HepG2 (cell line): ENCODE measurements around the gene LSM14B. TPM values are rescaled to one million over a fixed set of nuclear protein-coding genes. Genes with fewer than 3 reads are reported as not detected.

Source experiments
- ARNT ChIP-seq: fragments of 450-650 bp; IDR thresholded peaks from 2 replicates; pipeline ENCODE4 v1.6.1; 2017
- BHLHE40 ChIP-seq: IDR thresholded peaks from 2 replicates; pipeline ENCODE4 v1.6.1; 2011; ENCODE audit warnings: low read length, improper control_type of control experiment
- EED ChIP-seq: sonication (generic); formaldehyde crosslinking; IDR thresholded peaks from 2 replicates; pipeline ENCODE4 v1.5.0; 2020; ENCODE audit warnings: mild to moderate bottlenecking, missing genetic modification reagents
- FLYWCH1 ChIP-seq: sonication (generic); formaldehyde crosslinking; IDR thresholded peaks from 2 replicates; pipeline ENCODE4 v1.8.1; 2023; ENCODE audit warnings: mild to moderate bottlenecking, missing genetic modification reagents
- GABPB1 ChIP-seq: IDR thresholded peaks from 2 replicates; pipeline ENCODE4 v1.6.1; 2016; ENCODE audit warnings: mild to moderate bottlenecking, missing genetic modification reagents, moderate library complexity, missing compliant biosample characterization
- GTF2F1 ChIP-seq: fragments of 150-350 bp; IDR thresholded peaks from 2 replicates; pipeline ENCODE4 v1.6.1; 2014; ENCODE audit warnings: low read length
- HDAC1 ChIP-seq: sonication (generic); formaldehyde crosslinking; IDR thresholded peaks from 2 replicates; pipeline ENCODE4 v1.5.1; 2020; ENCODE audit warnings: mild to moderate bottlenecking, missing genetic modification reagents
- JARID2 ChIP-seq: sonication (generic); formaldehyde crosslinking; IDR thresholded peaks from 2 replicates; pipeline ENCODE4 v1.8.1; 2023; ENCODE audit warnings: missing genetic modification reagents, inconsistent platforms; ENCODE audit not compliant: insufficient replicate concordance
- KDM4B ChIP-seq: sonication (generic); formaldehyde crosslinking; IDR thresholded peaks from 2 replicates; pipeline ENCODE4 v1.4.0; 2020; ENCODE audit warnings: missing genetic modification reagents
- MAFF ChIP-seq: IDR thresholded peaks from 2 replicates; pipeline ENCODE4 v1.6.1; 2011; ENCODE audit warnings: low read depth, low read length, improper control_type of control experiment
- MAFG ChIP-seq: sonication (generic); formaldehyde crosslinking; IDR thresholded peaks from 2 replicates; pipeline ENCODE4 v1.5.1; 2020; ENCODE audit warnings: mild to moderate bottlenecking, missing genetic modification reagents
- MAZ ChIP-seq, 2 experiments: sonication (generic) in 1 of 2; formaldehyde crosslinking in 1 of 2; IDR thresholded peaks; 2 replicates each; pipeline versions ENCODE4 v1.5.0 to v1.6.1; 2012 to 2020; ENCODE audit warnings: low read depth in 2 of 2, mild to moderate bottlenecking in 2 of 2, borderline replicate concordance in 1 of 2, improper control_type of control experiment in 1 of 2, low read length in 1 of 2, missing genetic modification reagents in 1 of 2, moderate library complexity in 1 of 2
- MTF1 ChIP-seq: sonication (generic); formaldehyde crosslinking; IDR thresholded peaks from 2 replicates; pipeline ENCODE4 v1.5.0; 2020; ENCODE audit warnings: missing genetic modification reagents
- NCOA1 ChIP-seq: sonication (generic); formaldehyde crosslinking; IDR thresholded peaks from 2 replicates; pipeline ENCODE4 v1.9.0; 2021; ENCODE audit warnings: missing genetic modification reagents
- NRL ChIP-seq: sonication (generic); formaldehyde crosslinking; IDR thresholded peaks from 2 replicates; pipeline ENCODE4 v1.5.0; 2020; ENCODE audit warnings: missing genetic modification reagents, mild to moderate bottlenecking, moderate library complexity, borderline replicate concordance
- SATB2 ChIP-seq: sonication (generic); formaldehyde crosslinking; IDR thresholded peaks from 2 replicates; pipeline ENCODE4 v1.5.0; 2020; ENCODE audit warnings: missing genetic modification reagents
- SP2 ChIP-seq: sonication (generic); formaldehyde crosslinking; IDR thresholded peaks from 2 replicates; pipeline ENCODE4 v1.5.1; 2020; ENCODE audit warnings: mild to moderate bottlenecking, missing genetic modification reagents
- SP4 ChIP-seq: sonication (generic); formaldehyde crosslinking; IDR thresholded peaks from 2 replicates; pipeline ENCODE4 v1.8.1; 2023; ENCODE audit warnings: mild to moderate bottlenecking, missing genetic modification reagents
- SRY ChIP-seq: sonication (generic); formaldehyde crosslinking; IDR thresholded peaks from 2 replicates; pipeline ENCODE4 v1.8.0; 2022; ENCODE audit warnings: mild to moderate bottlenecking, missing genetic modification reagents
- U2AF2 ChIP-seq: fragments of 200-400 bp; formaldehyde crosslinking; IDR thresholded peaks from 2 replicates; pipeline ENCODE4 v1.6.1; 2017; ENCODE audit warnings: low read depth, mild to moderate bottlenecking, low read length
- ZFP90 ChIP-seq: sonication (generic); formaldehyde crosslinking; IDR thresholded peaks from 2 replicates; pipeline ENCODE4 v1.8.0; 2022; ENCODE audit warnings: missing genetic modification reagents, mild to moderate bottlenecking, inconsistent platforms, borderline replicate concordance
- ZNF224 ChIP-seq: sonication (generic); formaldehyde crosslinking; IDR thresholded peaks from 2 replicates; pipeline ENCODE4 v1.5.0; 2020; ENCODE audit warnings: mild to moderate bottlenecking, missing genetic modification reagents
- ZNF235 ChIP-seq: sonication (generic); formaldehyde crosslinking; IDR thresholded peaks from 2 replicates; pipeline ENCODE4 v1.8.1; 2023; ENCODE audit warnings: mild to moderate bottlenecking, missing genetic modification reagents, borderline replicate concordance
- ZNF296 ChIP-seq: sonication (generic); formaldehyde crosslinking; conservative IDR thresholded peaks from 2 replicates; pipeline ENCODE4 v1.5.0; 2020; ENCODE audit warnings: mild to moderate bottlenecking, missing genetic modification reagents
- ZNF629 ChIP-seq: sonication (generic); formaldehyde crosslinking; conservative IDR thresholded peaks from 2 replicates; pipeline ENCODE4 v1.5.0; 2020; ENCODE audit warnings: missing genetic modification reagents
- ZNF652 ChIP-seq: IDR thresholded peaks from 2 replicates; pipeline ENCODE4 v1.6.1; 2016; ENCODE audit warnings: low read depth, borderline replicate concordance
- polyA plus RNA-seq, 8 experiments: library from polyadenylated mRNA; depleted of rRNA in 3 of 8; stranded (reverse) in 7 of 8; unstranded in 1 of 8; fragments of >200 nt; fragmentation: Illumina TruSeq in 4 of 8; extraction: Trizol in 4 of 8; gene quantifications; 2 replicates each; pipeline versions ENCODE4 v1.2.1 to v1.2.3, GENCODE V29; 2011 to 2016; ENCODE audit warnings: low read depth in 4 of 8, missing spikeins in 1 of 8, mixed read lengths in 1 of 8; ENCODE audit not compliant: insufficient read depth in 1 of 8
- total RNA-seq, 5 experiments: library from RNA; depleted of rRNA; stranded (reverse); fragments of >200 nt; fragmentation: Illumina TruSeq; extraction: Trizol; gene quantifications; 2 replicates each; pipeline ENCODE4 v1.2.3, GENCODE V29; 2016; ENCODE audit warnings: low read depth in 1 of 5
- TF ChIP-seq, protein P1 (sequence below): sonication (generic); formaldehyde crosslinking; IDR thresholded peaks from 2 replicates; pipeline ENCODE4 v1.4.0; 2020; ENCODE audit warnings: missing genetic modification reagents
- TF ChIP-seq, protein P2 (sequence below): sonication (generic); formaldehyde crosslinking; IDR thresholded peaks from 2 replicates; pipeline ENCODE4 v1.8.1; 2023; ENCODE audit warnings: mild to moderate bottlenecking, inconsistent platforms, moderate library complexity, missing genetic modification reagents, borderline replicate concordance
- TF ChIP-seq, protein P3 (sequence below), 2 experiments: sonication (generic) in 1 of 2; formaldehyde crosslinking in 1 of 2; IDR thresholded peaks; 2 replicates each; pipeline versions ENCODE4 v1.4.0 to v1.6.1; 2018 to 2020; ENCODE audit warnings: missing genetic modification reagents in 2 of 2, borderline replicate concordance in 1 of 2, low read depth in 1 of 2, mild to moderate bottlenecking in 1 of 2, missing biosample characterization in 1 of 2

LSM14B gene
- total and polyA plus RNA-seq, 2 of the 13 experiments (the other 11 are each of a cell fraction or from before 2014, with no cell fraction given) = 43.3 to 79.2 TPM

DNA sequence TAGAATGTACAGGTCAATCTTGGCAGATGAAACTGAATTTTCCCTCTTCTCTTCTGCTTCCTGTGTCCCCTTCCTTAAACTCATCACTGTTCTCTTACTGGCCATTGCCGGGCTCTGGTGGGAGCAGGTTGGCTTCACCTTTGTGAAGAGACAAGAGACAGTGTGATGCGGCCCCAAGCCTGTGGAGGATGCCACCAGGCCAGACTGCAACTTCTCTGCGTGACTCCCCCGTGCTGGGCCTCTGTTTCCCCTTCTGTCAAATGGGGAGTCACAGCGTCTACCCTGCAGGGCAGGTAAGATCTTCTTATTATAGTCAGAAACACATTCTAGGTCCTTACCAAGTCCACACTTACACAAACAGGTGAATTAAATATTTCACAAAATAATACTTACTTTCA lies 1.9 kb upstream of the LSM14B start (continued):
- TF ChIP-seq ZFP90 (0 out of 2 replicates have a peak, but pooled peaks have one; percentile 60), NCOA1 (CRISPR knock-in tag) (no peak), ZNF224 (CRISPR knock-in tag) (no peak), FLYWCH1 (CRISPR knock-in tag) (no peak), EED (CRISPR knock-in tag) (0 out of 2 replicates have a peak, but pooled peaks have one; percentile 28), HDAC1 (CRISPR knock-in tag) (0 out of 2 replicates have a peak, but pooled peaks have one; percentile 18), ARNT (no peak), JARID2 (CRISPR knock-in tag) (no peak), GABPB1 (CRISPR knock-in tag) (0 out of 2 replicates have a peak, but pooled peaks have one; percentile 3), MAFG (no peak), BHLHE40 (no peak), SP4 (CRISPR knock-in tag) (0 out of 2 replicates have a peak, but pooled peaks have one; percentile 0), SP2 (CRISPR knock-in tag) (no peak), U2AF2 (no peak), SRY (CRISPR knock-in tag) (peak; percentile 7; the same call in 1 of the 2 replicates), ZNF296 (no peak), MTF1 (CRISPR knock-in tag) (no peak), MAZ (IDR thresholded peaks at IDR 0.05; ENCODE audit: borderline replicate concordance, low read depth, low read length) (no peak), MAZ (CRISPR knock-in tag; IDR thresholded peaks at IDR 0.05; ENCODE audit: low read depth) (no peak), SATB2 (CRISPR knock-in tag) (no peak), KDM4B (CRISPR knock-in tag) (no peak), NRL (0 out of 2 replicates have a peak, but pooled peaks have one; percentile 44), ZNF235 (CRISPR knock-in tag) (peak; percentile 87; the same call in 1 of the 2 replicates), ZNF652 (CRISPR knock-in tag) (no peak), MAFF (no peak), ZNF629 (CRISPR knock-in tag) (peak; percentile 53; the same call in 1 of the 2 replicates), GTF2F1 (no peak)
- TF ChIP-seq, protein P1, sequence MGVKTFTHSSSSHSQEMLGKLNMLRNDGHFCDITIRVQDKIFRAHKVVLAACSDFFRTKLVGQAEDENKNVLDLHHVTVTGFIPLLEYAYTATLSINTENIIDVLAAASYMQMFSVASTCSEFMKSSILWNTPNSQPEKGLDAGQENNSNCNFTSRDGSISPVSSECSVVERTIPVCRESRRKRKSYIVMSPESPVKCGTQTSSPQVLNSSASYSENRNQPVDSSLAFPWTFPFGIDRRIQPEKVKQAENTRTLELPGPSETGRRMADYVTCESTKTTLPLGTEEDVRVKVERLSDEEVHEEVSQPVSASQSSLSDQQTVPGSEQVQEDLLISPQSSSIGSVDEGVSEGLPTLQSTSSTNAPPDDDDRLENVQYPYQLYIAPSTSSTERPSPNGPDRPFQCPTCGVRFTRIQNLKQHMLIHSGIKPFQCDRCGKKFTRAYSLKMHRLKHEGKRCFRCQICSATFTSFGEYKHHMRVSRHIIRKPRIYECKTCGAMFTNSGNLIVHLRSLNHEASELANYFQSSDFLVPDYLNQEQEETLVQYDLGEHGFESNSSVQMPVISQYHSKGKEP (CRISPR knock-in tag) = no peak
- TF ChIP-seq, protein P2, sequence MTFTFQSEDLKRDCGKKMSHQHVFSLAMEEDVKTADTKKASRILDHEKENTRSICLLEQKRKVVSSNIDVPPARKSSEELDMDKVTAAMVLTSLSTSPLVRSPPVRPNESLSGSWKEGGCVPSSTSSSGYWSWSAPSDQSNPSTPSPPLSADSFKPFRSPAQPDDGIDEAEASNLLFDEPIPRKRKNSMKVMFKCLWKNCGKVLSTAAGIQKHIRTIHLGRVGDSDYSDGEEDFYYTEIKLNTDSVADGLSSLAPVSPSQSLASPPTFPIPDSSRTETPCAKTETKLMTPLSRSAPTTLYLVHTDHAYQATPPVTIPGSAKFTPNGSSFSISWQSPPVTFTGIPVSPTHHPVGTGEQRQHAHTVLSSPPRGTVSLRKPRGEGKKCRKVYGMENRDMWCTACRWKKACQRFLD (CRISPR knock-in tag) = no peak
- TF ChIP-seq, protein P3, sequence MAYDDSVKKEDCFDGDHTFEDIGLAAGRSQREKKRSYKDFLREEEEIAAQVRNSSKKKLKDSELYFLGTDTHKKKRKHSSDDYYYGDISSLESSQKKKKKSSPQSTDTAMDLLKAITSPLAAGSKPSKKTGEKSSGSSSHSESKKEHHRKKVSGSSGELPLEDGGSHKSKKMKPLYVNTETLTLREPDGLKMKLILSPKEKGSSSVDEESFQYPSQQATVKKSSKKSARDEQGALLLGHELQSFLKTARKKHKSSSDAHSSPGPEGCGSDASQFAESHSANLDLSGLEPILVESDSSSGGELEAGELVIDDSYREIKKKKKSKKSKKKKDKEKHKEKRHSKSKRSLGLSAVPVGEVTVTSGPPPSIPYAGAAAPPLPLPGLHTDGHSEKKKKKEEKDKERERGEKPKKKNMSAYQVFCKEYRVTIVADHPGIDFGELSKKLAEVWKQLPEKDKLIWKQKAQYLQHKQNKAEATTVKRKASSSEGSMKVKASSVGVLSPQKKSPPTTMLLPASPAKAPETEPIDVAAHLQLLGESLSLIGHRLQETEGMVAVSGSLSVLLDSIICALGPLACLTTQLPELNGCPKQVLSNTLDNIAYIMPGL (CRISPR knock-in tag; IDR thresholded peaks at IDR 0.05; ENCODE audit: borderline replicate concordance in 1 of 2, low read depth in 1 of 2) = peak in 1 of 2 experiments; percentile 7; a peak in 1 of 4 replicates
